Measurements from ENCODE around the gene CFAP97D2. TPM values are rescaled to one million over a fixed set of nuclear protein-coding genes. Genes with fewer than 3 reads are reported as not detected.
A peak's percentile ranks its signal among the peaks of the same experiment; 100 is the strongest.
"Not testable (repeated sequence)": the region's sequence is repeated elsewhere in the genome, so short reads cannot be mapped to it uniquely, and the experiment has no call there.

The CFAP97D2 gene
- total RNA-seq, 2 experiments from 2014 or later, result not detected

DNA sequence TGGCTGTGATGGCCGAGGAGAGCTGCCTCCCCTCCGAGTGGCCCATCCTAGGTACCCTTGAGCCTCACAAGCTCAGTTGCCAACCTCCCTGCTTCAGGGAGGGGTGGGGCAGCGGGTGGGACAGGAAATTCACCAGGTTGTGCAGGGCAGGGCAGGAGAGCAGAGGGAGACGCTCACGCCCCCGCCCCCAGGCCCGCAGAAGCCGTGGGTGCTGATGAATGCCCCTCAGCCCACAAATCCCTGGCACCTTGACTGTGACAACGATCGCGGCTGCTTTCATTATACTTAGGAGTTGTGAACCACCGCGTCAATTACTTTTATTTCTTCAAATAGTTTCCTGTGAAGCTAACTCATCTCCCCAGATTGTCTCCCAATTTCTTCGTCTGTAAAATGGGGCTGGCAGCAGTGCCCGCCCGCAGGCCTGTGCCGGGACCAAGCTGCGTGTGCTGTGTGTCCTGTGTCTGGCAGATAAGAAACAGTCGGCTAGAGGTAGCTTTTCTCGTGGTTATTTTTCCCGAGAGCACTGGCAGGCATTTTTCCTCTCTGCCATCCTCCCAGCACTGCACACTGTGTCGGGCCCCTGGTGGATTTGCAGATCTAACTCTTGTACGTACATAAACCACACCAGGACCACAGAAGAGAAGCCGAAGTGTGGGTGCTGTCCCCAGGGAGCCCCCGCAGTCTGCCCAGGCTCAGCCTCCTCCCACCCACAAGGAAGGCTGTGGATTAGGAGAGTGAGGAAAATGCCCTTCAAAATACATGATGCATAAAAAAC lies 38.7 kb upstream of the CFAP97D2 start:
- Mint-ChIP-seq H3K36me3 (no peaks in the 10 kb centered on the region), H3K27ac (no peak overlapping the region), H3K27me3 (no peaks in the 10 kb centered on the region), H3K9me3 (peaks cover 4% of the 10 kb centered on the region), H3K4me3 (no peak overlapping the region), H3K4me1 (peaks cover 15% of the 10 kb centered on the region)
- DNase-seq, result no peak

DNA sequence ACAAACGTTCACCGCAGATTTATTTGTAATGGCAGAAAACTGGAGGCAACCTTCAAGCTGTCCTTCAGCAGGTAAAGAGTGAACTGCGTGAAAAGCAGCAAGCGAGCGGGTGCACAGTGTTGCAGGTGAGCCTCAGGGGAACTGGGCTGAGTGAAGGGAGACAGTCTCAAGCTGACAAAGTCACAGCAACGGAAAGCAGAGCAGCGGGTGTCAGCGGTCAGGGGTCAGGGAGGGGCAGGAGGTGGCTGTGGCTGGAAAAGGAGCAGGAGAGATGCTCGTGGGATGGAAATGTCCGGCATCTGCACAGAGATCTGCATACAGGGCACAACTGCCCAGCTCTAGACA lies 38.2 kb upstream of the CFAP97D2 start:
- H3K9me3 Mint-ChIP-seq, result peaks cover 4% of the 10 kb centered on the region
- peaks cover 21% of the 10 kb centered on the region for H3K4me1 Mint-ChIP-seq
- no peak overlapping the region for H3K4me3 Mint-ChIP-seq
- H3K36me3 Mint-ChIP-seq, result no peaks in the 10 kb centered on the region
- no peaks in the 10 kb centered on the region for H3K27me3 Mint-ChIP-seq
- no peak for DNase-seq
- no peak overlapping the region for H3K27ac Mint-ChIP-seq

DNA sequence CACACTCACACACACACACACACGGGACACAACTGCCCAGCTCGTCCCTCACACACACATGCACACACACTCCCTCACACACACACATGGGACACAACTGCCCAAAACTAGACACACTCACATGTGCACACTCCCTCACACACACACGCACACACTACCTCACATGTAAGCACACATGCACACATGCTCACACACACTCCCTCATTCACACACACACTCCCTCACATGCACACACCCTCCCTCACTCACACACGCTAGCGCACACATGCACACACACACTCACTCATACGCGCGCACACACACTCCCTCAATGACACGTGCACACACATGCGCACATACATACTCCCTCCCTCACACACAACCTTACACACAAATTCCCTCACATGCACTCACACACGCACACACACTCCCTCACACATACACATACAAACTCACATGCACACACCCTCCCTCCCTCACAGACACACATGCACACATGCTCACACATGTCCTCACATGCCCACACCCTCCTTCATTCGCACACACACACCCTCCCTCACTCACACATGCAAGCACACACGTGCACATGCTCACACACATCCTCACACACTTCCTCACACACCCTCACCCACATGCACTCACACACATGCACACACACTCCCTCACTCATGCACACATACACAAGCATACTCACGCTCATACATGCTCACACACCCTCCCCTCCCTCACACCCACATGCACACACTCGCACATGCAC lies 37.6 kb upstream of the CFAP97D2 start:
- Mint-ChIP-seq H3K4me1 (peaks cover 25% of the 10 kb centered on the region), H3K9me3 (peaks cover 4% of the 10 kb centered on the region)

DNA sequence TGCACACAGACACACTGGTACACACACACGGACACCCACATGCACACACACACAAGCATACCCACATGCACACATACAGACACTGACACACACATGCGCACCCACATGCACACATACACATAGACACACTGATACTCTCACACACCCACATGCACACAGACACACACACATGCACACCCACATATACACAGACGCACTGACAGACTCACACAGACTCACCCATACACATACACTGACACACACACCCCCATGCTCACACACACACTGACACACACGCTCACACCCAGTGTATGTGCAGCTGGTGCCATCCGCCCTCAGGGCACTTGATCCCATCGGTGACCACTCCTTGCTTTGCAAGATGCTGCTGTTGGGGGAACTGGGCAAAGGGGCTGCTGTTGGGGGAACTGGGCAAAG lies 36.9 kb upstream of the CFAP97D2 start:
- Mint-ChIP-seq H3K9me3 (peaks cover 4% of the 10 kb centered on the region), H3K36me3 (no peaks in the 10 kb centered on the region), H3K27me3 (no peaks in the 10 kb centered on the region), H3K27ac (no peak overlapping the region), H3K4me3 (no peak overlapping the region), H3K4me1 (peaks cover 32% of the 10 kb centered on the region)
- no peak for DNase-seq

More for the DNA sequence above, 37.6 kb upstream of the CFAP97D2 start:
- DNase-seq, result no peak
- Mint-ChIP-seq H3K4me3 (no peak overlapping the region), H3K36me3 (no peaks in the 10 kb centered on the region), H3K27ac (no peak overlapping the region), H3K27me3 (no peaks in the 10 kb centered on the region)

DNA sequence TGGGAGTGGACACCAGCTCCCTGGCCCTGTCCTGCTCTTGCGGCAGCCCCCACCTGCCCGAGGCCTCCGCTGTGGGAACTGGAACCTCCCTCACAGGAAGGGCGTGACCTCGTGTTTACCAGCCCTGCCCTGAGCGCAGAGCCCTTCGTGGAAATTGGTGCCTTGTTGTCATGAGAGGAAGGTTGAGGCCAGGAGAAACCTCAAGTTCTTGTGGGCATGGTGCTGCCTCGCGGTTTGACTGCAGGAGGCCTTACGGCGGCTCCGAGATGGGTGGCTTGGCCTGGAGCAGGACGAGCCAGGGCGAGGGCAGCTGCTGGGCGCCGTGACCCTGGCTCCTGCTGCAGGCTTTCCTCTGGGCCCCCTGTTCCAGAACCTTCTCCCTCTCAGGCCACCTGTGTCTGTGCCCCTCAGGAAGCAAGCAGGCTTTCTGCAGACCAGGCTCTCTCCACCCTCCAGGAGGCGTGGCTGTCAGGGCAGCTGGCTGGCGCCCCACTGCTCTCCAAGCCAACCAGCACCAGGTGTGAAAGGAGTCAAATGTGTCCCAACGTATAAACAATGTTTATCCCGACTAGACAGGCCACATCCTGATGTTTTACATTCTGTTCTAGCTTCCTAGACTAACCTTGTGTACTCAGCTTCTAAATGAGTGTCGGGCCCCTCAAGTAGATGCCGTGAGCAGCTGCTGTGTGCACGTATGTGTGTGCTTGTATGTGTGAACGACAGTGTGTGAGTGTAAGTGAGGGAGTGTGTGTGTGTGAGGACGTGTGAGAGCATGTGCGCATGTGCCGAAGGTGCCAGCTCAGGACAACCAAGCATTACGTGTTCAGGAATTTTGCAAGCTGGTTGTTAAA lies 36.2 kb upstream of the CFAP97D2 start:
- H3K4me1 Mint-ChIP-seq, result peaks cover 33% of the 10 kb centered on the region
- DNase-seq, result no peak
- H3K36me3 Mint-ChIP-seq, result no peaks in the 10 kb centered on the region
- H3K27ac Mint-ChIP-seq, result no peak overlapping the region
- no peaks in the 10 kb centered on the region for H3K27me3 Mint-ChIP-seq
- H3K4me3 Mint-ChIP-seq, result no peak overlapping the region
- peaks cover 1% of the 10 kb centered on the region for H3K9me3 Mint-ChIP-seq

DNA sequence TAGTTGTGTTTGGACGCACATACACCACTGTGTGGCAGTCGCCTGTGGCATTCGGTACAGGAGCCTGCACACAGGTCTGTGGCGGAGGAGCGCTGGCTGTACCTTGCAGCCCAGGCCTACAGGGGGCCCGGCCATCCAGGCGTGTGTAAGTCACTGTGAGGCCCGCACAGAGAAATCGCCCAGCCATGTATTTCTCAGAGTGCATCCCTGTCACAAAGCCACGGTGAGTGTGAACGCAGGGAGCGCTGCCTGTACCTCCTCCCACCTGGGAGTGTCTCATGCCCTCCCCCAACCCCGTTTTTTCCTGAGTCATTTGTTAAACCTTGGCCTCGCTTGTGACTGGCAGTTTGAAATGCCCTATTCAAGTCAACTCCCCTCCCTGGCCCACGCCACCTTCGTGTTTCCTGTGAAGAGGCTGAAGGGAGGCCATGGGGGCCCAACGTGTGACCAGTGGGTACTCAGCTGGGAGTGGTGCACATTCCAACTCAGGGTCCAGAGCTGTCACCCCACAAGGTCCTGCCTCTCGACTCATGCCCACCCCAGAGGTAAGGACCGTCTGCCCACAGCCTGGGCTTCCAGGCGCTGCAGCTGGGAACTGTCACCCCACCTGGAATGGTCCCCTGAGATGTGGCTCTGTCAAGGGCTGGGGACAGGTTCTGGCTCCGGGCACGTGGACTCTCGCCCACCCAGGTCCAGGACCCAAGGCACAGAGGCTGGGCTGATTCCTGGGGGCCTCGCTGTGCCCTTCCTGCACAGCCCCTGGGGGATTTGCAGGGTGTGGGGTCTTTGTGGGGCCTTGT lies 35.1 kb upstream of the CFAP97D2 start:
- Mint-ChIP-seq H3K27ac (peak overlapping the region; percentile 69), H3K36me3 (no peaks in the 10 kb centered on the region), H3K4me1 (peaks cover 44% of the 10 kb centered on the region), H3K27me3 (no peaks in the 10 kb centered on the region), H3K4me3 (no peak overlapping the region), H3K9me3 (no peaks in the 10 kb centered on the region)
- peak; percentile 72 for DNase-seq

DNA sequence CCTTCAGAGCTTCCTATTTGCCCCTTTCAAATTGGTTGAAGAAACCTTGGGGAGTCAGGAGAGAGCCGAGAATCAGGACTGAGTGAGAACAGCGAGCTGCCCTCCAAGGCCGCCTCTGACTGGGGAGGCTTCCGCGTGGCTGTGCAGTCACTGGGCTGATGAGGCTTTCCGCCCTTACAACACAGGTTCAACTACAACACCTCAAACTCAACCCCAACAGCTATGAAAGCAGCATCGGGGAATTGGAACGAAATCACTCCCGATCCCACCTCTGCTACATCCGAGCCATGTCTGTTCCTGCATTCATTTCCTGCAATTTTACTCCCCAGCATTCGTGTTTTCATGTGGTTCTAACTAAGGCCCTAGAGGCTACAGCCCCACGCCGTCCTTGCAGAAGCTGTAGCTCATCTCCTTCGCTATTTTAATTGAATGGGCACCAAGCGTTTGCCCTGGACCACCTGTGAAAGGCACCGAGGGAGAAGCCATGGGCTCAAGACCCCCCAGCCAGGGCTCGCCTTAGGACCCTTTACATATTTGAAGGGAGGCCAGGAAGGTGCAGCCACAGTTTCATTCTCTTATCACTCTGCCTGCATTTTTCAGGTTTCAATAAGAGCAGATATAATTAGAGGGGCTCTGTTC lies 34.3 kb upstream of the CFAP97D2 start:
- DNase-seq, result no peak
- H3K4me3 Mint-ChIP-seq, result no peak overlapping the region
- H3K36me3 Mint-ChIP-seq, result no peaks in the 10 kb centered on the region
- H3K9me3 Mint-ChIP-seq, result no peaks in the 10 kb centered on the region
- H3K27ac Mint-ChIP-seq, result peak overlapping the region; percentile 69
- H3K27me3 Mint-ChIP-seq, result no peaks in the 10 kb centered on the region
- peaks cover 51% of the 10 kb centered on the region for H3K4me1 Mint-ChIP-seq

DNA sequence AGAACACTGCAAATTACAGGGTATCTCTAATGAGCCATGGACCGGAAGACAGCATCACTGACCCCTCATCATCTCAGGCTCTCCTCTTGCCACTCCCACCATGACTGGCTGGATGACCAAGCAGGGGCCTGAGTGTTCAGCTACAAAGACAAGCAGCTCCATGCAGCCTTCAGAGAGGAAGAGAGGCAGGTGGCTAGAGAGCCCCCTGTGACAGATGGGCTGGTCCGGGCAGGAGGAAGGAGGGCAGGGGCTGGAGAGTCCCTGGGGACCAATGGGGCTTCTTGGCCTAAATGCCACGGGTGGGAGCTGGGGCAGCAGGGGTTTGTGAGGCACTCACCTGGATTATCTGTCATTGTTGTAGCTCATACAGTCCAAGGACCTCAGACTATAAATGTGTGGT lies 33.8 kb upstream of the CFAP97D2 start:
- H3K27ac Mint-ChIP-seq, result peak overlapping the region; percentile 69
- no peak for DNase-seq
- H3K9me3 Mint-ChIP-seq, result no peaks in the 10 kb centered on the region
- H3K27me3 Mint-ChIP-seq, result no peaks in the 10 kb centered on the region
- H3K36me3 Mint-ChIP-seq, result no peaks in the 10 kb centered on the region
- peaks cover 56% of the 10 kb centered on the region for H3K4me1 Mint-ChIP-seq
- no peak overlapping the region for H3K4me3 Mint-ChIP-seq

DNA sequence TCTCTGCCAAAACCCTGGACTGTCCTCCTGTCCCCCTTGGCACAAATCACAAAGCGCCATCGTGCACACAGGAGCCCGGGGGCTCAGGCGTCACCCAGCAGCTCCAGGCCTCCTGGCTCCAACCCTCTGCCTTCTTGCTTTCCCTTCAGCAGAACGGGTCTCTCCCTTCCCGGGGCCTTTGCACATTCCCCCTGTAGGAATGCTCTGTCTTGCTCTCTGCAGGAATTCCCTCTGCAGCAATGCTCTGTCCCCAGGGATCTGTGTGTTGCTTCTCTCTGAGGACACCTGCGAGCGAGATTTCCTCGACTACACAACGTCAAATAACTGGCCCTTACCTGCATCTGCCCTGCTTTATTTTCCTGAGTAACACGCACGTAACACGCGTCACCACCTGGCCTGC lies 33.3 kb upstream of the CFAP97D2 start:
- Mint-ChIP-seq H3K27ac (no peak overlapping the region), H3K9me3 (no peaks in the 10 kb centered on the region), H3K36me3 (no peaks in the 10 kb centered on the region), H3K27me3 (no peaks in the 10 kb centered on the region), H3K4me1 (peaks cover 59% of the 10 kb centered on the region), H3K4me3 (no peak overlapping the region)
- DNase-seq, result no peak

DNA sequence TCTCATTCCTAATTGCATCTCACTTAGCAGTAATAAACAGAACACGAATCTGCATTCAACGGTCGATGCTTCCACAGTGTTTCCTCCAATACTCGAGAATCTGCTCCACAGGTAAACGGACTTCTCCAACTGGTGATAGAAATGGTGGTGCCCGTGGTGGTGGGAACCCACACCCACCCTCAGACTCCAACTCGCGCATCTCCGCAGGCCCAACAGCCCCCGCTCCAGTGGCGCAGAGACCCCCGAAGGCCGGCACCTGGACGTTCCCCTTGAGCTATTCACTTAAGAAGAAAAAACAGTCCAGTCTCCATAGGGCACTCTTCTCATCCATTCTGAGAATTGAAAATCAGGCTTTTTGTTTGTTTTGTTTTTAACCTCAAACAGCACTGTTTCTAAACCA lies 32.9 kb upstream of the CFAP97D2 start:
- no peak for DNase-seq

DNA sequence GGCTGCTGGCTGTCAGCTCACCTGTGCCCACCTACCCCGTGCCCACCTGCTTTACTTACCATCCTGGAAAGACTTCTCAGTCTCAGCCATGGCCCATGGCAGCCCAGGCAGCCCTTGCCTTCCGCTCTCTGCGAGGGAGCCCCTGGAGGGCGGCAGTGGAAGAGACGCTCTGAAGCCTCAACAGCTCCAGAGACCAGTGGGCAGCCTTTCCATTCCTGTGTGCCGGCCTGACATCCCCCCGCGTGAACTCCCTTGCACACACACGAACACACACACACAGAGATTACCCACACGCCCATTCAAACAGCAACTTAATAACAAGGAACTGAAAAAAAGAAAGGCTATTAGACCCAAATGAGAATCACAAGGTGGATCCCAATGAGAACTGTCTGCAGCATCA lies 32.4 kb upstream of the CFAP97D2 start:
- no peak for DNase-seq
- Mint-ChIP-seq H3K27ac (peak overlapping the region; percentile 76), H3K36me3 (no peaks in the 10 kb centered on the region), H3K4me3 (peak overlapping the region; percentile 3), H3K27me3 (no peaks in the 10 kb centered on the region), H3K4me1 (peaks cover 68% of the 10 kb centered on the region), H3K9me3 (no peaks in the 10 kb centered on the region)

More for the DNA sequence above, 32.9 kb upstream of the CFAP97D2 start:
- Mint-ChIP-seq H3K9me3 (no peaks in the 10 kb centered on the region), H3K27me3 (no peaks in the 10 kb centered on the region), H3K27ac (peak overlapping the region; percentile 76), H3K4me1 (peaks cover 63% of the 10 kb centered on the region), H3K36me3 (no peaks in the 10 kb centered on the region), H3K4me3 (no peak overlapping the region)

DNA sequence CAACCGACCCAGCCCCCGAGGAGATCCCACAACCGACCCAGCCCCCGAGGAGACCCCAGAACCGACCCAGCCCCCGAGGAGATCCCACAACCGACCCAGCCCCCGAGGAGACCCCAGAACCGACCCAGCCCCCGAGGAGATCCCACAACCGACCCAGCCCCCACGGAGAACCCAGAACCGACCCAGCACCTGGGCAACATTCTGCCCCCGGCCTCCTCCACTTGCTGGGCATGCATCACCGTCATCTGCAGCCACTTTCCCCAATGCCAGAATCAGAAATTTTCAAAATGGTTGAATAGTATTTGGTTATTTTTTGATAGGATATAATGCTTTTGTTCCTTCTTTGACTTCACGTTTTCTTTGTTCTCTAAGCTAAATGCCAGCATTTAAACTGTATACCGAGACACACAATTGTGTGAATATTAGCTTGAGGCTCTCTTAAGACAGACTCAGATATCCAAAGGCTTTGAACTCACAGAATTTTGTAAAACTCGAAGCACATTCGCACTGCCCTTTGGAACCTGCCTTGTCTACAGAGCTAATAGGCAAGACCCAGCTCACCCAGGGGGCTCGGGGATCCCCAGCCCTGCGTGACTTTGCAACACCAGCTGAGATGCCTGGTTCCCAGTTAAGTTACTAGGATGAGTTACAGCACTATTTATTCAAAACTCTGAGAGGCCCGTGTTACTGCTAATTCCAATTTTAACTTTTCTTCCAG lies 31.1 kb upstream of the CFAP97D2 start:
- Mint-ChIP-seq H3K27ac (peak overlapping the region; percentile 94), H3K36me3 (no peaks in the 10 kb centered on the region), H3K27me3 (no peaks in the 10 kb centered on the region), H3K4me1 (peaks cover 78% of the 10 kb centered on the region), H3K9me3 (no peaks in the 10 kb centered on the region), H3K4me3 (peak overlapping the region; percentile 47)
- no peak for DNase-seq

DNA sequence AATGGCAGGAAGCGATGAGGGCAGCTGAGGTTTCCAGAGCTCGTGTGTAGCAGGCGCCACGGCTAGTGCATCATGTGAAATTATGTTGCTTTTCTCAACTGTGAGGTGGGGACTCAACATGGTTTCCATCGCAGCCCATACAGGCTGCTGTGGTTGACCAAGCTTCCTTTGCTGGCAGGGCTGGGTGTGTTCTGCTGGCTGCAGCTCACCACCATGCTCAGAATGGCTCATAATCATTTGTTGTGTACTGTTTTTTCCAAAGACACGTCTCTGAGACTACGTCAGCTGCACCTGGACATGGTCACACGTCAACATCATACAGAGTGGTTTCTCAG lies 30.6 kb upstream of the CFAP97D2 start:
- H3K4me1 Mint-ChIP-seq, result peaks cover 78% of the 10 kb centered on the region
- peaks cover 2% of the 10 kb centered on the region for H3K36me3 Mint-ChIP-seq
- DNase-seq, result peak; percentile 87
- H3K27me3 Mint-ChIP-seq, result no peaks in the 10 kb centered on the region
- H3K4me3 Mint-ChIP-seq, result peak overlapping the region; percentile 47
- H3K9me3 Mint-ChIP-seq, result peaks cover 2% of the 10 kb centered on the region
- H3K27ac Mint-ChIP-seq, result peak overlapping the region; percentile 94

DNA sequence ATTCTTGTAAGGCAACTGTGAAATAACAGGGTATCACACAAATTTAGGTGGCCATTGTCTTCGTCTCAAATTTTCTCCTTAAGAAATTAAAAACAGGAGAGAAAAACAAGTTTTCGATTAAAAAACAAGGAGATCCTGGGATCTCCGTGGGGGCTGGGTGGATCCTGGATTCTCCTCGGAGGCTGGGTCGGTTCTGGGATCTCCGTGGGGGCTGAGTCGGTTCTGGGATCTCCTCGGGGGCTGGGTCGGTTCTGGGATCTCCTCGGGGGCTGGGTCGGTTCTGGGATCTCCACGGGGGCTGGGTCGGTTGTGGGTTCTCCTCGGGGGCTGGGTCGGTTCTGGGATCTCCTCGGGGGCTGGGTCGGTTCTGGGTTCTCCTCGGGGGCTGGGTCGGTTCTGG lies 30.2 kb upstream of the CFAP97D2 start:
- not testable (repeated sequence) for H3K27me3 Mint-ChIP-seq, H3K36me3 Mint-ChIP-seq, H3K9me3 Mint-ChIP-seq, DNase-seq
- peak overlapping the region; percentile 47 for H3K4me3 Mint-ChIP-seq
- H3K4me1 Mint-ChIP-seq, result peaks cover 77% of the 10 kb centered on the region
- peak overlapping the region; percentile 94 for H3K27ac Mint-ChIP-seq
